Measurements from ENCODE around the gene ARHGAP18. TPM values are rescaled to one million over a fixed set of nuclear protein-coding genes. Genes with fewer than 3 reads are reported as not detected.

ARHGAP18 gene
- polyA plus RNA-seq, 3 donors: 31.9 to 40.5 (median 35.3) TPM

DNA sequence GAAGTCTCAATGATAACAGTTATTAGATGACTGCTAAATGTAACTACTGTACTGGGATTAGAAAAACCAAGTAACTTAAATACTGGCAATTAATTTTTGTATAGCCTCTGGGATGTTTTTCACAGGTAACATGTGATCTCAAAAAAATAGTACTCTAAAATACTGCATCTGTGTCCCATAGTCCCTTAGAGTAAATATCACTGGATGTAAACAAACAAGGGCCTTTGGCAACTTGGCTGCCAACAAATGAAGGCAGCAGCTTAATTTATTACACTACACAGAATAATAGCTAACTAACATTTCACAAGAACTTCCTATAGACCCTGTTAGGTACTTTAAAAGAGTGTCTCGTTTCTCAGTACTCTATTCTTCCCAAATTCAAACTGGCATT is 14.0 kb downstream of the ARHGAP18 start:
- no peak for DNase-seq

DNA sequence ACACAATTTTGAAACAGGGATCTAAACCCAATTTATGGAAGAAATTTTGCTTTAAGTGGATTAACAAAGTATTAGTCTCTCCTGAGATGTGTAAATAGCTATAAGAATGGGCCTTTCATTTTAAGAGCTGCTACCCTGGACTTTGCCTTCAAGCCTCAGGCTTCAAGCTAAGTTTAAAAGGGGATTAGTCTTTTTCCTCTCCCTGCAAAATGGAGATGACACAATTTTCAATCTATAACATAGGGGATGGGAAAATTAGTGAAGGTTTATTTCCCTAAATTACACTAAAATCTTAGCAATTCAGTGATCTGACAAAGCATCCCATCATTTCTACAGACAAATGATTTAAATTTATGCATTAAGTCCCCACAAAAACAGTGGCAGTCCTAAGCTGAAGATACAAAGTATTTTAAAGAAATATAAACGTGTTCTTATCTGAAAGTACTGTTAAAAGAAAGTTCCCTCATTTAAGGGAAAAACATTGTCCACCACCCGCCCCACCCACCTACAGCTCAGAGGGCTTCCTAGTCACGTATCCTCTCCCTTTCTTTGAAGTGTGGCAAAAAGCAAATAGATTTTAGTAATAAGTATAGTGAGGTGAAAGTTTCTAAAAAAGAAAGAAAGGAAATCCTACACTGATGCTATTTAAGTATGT is 14.5 kb downstream of the ARHGAP18 start:
- no peak for DNase-seq

DNA sequence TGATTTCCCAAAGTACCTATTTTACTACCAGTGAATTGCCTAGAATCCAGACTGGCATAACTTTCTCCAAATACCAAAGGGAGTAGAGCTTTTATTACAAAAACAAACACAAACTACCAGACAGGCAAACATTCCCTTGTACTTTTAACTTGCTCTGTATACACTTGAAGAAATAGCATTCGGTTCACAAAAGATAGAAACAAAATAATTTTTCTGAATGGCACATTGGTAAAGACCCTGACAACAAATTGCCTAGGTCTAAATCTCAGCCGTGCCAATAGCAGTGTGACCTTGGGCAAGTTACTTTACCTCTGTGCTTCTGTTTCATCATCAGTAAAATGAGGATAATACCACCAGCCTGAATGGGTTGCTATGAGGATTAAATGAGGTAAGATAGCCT is 15.9 kb downstream of the ARHGAP18 start:
- DNase-seq: no peak

DNA sequence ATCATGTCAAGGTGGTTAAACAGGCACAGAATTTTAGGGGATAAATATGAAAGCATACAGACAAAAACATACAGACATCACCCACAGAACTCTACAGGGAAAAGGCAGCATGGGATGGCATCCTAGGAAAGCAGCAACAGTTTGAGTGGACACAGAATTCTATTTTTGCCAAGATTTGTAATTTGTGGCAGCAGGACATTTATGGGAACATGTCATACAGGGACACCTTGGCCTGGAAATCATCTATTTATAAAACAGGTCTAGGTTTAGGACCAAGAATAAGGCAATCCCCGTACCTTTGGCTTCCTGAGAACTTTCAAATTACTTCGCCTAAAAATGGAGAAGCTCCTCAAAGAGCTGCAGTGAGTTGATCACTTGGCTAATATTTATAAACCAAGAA is 17.5 kb downstream of the ARHGAP18 start:
- no peak for DNase-seq

DNA sequence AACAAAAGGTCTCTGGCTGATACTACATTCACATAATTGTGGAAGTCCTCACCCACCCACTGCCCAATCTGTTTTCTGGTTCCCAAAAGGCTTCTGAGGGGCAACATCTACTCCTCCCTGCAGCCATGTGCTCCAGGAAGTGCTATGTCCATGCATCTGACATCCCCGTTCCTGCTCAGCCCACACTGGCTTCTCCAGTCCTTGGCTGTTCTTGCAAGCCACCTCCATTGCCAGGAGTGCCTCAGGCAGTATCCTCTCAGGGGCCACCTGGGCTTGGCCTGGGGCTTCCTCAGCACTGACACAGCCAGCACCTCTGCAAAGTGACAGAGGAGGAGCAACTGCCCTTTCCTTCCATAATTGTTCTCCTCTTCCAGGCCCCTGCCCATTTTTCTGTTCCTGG is 18.3 kb downstream of the ARHGAP18 start:
- DNase-seq: no peak

DNA sequence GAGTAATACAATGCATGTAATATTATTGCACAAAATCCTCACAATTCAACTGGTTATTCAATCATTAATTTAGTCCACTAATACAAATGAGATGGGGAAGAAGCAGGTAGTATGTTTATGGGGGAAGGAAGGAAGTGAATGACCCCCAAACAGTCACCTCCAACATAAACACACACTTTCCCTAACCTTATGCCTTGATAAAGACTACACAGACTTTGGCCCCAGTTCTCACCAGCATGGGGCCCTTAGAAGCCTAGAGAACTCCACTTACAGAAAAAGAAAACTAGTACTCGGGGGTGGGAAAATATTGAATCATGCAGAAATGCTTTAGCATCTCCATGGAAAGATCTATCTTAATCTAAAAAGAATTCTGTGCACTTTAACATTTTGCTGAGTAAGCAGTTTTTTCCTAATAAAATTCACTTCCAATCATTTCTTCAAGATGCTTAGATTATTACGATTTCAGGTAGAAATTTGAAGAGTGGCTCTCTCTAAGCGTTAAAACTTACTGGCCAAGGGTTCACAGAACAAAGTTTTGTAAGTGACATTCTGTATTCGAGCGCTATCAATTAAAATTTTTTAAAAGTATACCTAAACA is 18.8 kb downstream of the ARHGAP18 start:
- DNase-seq: no peak

DNA sequence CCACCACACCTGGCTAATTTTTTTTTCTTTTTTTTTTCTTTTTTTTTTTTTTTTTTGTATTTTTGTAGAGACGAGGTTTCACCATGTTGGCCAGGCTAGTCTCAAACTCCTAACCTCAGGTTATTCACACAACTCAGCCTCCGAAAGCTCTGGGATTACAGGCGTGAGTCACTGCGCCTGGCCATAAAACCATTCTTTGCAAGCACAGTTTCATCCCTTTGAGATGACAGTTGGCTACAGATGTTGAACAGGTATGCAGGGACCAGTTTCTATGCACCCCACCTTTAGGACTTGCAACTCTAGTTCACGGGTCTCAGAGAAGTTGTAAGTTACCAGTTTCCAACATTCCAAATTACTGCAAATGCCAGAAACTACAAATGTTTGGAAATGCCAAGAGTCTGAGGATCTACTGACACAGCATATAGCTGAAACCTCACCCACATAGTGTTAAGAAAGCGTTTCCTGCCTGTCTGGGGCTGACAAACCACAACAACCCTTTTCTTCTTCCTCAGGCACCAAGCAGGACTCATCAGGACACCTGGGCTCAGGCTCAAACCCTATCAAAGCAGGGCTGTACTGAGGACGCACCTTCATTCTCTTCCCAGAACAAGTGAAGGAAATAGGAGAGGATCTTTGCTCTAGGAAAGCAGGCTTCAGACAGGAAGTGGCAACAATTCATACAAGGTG is 22.9 kb downstream of the ARHGAP18 start:
- DNase-seq: no peak

DNA sequence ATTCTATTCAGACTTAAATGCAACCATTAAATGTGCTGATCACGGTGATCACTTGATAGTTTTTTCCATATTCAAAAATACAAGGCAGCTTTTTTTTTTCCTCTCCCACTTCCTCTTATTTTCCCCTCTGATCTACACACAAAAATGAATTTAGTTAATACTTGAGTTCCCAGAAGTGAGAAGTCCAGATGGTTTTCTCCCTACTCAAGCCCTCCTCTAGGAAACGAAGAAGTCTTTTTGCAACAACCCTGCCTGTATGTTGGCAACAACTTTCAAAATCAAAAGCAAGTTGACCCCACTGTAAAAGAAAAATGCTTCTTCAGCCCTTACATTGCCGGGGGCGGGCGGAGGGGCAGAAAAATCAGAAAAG is 24.3 kb downstream of the ARHGAP18 start:
- no peak for DNase-seq

DNA sequence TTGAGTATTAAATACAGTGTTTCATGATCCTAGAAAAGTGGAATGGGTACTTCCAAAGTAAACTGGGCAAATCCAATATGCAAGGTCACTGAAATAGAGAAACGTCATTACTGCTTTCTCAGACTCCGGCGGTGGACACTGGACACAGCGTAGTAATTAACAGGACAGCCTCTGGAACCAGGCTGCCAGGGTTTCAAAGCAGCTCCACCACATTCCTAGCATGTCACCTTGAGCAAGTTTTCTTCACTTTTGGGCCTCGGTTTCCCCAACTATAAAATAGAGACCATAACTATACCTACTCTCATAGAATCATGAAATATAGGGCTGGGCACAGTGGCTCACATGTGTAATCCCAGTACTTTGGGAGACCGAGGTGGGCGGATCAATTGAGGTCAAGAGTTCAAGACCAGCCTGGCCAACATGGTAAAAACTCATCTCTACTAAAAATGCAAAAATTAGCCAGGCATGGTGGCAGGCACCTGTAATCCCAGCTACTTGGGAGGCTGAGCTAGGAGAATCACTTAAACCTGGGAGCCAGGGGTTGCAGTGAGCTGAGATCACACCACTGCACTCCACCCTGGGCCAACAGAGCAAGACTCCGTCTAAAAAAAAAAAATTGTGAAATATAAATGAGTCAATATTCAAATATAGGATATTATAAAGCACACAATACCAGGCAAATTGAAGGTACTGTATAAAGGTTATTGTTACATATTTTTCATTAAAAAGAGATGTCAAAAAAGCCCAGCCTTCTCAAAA is 24.9 kb downstream of the ARHGAP18 start:
- DNase-seq: no peak

DNA sequence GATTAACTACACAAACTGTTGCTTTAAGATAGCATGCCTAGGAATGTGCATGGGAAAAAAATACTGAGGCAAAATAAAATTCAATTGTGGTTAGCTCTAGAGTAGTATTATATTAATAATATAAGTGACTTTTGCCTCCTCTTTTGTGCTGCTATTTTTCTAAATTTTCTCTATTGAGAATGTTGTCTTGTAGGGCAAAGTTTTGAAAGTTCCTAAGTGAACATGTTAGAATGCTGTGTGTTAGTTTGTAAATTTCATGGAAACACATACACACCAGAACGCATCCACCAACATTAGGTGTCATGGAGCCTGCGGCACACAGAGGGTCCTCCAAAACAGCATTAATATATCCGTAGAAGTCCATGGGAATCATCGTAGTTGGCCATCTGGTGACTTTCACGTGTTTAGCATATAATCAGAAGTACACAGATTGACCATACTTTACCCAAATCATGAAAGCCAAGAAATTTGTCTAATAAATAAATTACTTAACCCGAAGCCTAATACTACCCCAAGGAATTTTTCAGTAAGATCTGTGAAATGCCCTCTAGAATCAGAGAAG is 25.6 kb downstream of the ARHGAP18 start:
- no peak for DNase-seq

DNA sequence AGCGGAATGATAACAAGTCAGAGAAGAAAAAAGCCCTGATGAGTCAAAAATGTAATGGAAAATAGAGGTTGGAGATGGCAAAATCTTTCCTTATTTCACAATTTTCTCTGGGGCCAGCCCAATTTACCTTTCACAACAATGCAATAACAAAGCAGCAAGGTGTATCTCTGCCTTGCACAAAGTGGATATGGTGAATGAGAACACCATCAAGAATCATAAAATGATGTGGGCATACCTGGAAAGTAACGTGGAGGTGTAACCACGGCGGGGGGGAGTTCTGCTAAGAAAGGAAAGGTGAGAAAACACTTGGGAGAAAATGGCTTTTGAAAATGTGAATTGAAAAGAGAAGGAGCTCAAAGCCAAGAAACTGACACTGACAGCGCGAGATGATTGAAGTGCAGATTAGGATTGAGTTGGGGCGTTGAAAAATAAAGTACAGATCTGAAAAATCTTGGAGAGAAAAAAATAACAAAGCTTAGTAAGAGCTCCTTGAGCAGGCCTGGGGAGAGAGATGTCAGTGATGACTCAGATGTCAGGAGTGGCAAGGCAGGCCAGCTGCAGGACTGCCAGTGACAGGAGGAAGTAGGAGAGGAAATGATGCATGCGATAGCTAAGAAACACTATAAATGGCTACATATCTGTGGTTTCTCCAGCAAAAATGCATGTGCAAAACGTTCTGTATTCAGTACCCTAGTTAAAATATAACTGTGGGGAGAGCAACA is 26.2 kb downstream of the ARHGAP18 start:
- DNase-seq: peak; percentile 46

DNA sequence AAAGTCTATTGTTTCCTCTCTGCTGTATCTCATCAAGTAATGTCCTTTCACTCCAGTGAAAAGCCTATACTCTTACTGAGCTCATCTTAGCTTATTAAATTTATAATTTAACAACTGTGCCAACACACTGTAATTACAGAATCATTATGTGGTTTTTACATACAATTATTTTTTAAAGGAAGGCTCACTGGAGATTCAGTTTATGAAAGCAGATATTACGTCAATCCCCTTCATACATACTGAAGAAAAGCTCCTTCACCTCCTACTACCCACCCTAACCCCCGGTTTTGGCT is 28.1 kb downstream of the ARHGAP18 start:
- no peak for DNase-seq

DNA sequence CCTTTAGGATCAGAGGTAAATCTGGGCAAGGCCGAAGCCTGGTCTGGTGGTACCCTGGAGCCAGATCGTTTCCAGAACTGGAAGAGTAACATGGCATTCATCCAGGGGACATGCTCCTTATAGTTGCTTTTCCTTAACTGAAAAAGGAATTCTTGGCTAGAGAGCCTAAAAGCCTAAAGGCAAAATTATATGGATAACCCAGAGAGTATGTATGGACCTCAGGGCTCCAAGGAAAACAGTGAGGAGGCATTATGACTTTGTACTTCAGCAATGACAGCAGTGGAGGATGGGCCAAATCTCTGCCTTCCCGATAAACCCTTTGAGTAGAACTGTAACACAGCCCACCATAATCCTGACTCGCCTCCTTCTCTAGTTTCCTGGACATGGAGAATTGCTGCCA is 29.3 kb downstream of the ARHGAP18 start:
- DNase-seq: no peak

DNA sequence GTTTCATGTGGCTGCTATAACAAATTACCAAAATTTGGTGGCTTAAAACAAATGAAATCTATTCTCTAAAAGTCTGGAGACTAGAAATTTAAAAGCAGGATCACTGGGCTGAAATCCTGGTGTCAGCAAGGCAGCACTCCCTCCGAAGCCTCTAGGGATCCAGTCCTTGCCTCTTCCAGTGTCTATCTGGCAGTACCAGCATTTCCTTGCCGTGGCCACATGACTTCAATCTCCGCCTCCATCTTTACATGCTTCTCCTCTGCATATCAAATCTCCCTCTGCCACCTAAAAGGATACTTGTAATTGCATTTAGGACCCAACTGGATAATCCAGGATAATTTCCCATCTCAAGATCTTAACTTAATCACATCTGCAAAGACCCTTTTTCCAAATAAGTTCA is 30.2 kb downstream of the ARHGAP18 start:
- DNase-seq: no peak

DNA sequence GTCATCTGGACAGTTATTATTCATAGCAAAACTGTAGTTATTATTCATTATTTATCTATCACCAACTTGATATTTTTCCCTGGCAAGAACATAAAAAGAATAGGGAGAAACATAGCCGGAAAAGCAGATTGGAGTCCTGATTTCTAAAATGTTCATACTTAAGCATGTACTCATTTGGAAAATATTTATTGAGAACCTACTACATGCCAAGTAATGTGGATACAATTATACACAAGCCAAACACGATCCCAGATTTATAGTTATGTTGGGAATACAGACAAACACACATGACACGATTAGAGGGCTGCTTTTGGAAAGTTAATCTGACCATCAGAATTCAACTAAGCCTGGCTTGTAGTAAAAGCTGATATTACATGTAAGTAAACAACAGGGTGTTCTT is 30.7 kb downstream of the ARHGAP18 start:
- DNase-seq: no peak

DNA sequence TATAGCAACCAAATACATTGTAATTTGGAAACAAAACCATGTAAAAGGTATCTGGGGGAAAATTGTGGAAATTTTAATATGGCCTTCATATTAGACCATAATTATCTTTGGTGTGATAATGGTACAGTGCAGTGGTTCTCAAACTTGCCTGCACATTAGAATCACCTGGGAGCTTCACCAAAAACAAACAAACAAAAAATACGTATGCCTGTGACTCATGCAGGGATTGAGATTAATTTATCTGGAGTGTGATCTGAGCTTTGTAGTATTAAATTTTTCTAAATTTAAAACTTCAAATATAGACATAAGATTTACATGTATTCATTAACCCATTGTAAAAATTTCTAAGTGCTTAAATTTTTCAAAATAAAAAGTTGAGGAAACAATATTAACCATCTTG is 31.5 kb downstream of the ARHGAP18 start:
- no peak for DNase-seq

DNA sequence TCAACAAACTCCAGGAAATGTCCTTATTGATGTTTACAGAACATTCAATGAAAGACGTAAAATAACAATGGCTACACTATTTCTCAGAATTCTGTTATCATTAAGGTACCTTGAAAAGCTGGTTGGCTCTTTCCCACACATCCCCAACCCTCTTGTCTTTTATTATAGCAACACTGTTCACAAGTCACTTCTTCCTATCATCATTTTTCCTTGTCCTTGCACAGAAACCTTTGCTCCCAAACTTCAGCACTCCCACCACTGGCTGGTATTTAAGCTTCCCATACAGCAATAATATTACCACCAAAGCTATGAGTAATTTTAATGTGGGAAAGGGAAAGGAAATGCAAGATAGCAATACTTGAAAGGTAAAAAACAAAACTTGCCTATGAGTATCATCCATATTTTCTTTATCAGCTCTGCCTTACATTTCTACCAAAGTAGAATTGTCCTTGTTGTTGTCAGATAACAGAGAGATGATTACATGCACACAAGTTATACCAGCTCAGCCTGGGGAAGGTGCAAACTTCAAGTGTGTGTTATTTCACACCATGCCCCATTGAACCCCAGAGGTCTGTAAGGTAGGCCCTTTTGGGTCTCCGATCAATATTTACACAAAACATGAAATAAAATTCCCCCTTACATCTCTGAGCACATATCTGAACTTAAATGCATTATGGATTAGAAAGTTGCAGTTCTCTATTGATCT is 32.2 kb downstream of the ARHGAP18 start:
- DNase-seq: no peak

DNA sequence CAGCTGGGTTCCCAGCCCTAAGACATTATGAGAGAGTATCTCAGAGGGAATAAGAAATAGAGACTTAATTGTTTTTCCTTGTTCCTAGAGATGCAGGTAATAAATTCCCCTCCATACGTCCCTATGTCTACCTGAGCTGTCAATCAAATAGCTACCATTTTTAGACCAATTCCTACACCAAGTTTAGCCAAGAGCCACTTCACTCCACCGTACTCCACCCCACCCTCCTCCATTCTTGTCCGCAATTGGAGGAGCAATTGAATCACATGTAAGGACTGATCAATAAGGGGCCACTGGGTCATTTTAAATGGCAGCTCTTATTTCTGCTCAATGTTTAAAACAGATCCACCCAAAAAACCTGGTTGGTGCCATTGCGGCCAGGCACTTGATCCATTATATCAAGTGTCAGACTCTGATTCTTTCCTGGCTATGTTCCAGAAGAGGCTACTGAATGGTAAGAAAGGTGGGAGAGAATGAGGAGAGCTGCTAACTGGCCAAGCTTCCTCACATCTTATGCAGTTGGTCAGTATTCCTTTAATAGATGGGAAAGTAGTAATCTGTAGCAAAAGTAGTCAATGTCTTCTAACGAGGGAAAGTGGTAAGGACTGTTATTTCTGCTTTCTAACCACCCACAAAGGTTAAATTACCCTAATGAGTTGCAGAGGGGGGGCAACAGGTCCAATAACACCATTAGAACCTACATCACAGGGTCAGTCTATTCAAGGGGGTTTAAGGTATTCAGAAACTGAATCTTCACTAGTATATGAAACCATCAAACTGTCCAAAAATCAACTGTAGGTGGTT is 34.1 kb downstream of the ARHGAP18 start:
- DNase-seq: no peak

DNA sequence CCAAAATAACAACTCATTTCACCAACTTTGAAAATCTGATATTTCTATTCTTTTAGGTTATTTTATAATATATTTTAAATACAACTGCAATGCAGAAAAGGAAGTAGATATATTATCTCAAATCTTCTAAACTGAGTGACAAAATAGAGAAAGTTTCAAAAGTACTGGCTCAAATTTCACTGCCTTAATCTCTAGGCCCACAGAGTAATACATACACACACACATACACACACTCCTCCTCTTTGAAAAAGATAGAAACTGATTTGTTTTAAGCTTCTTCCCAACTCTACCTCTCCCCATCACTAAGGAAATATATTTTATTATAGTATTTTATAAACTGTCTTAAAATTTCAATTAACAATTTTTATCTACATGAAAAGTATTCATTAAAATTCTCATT is 36.2 kb downstream of the ARHGAP18 start:
- DNase-seq: no peak

DNA sequence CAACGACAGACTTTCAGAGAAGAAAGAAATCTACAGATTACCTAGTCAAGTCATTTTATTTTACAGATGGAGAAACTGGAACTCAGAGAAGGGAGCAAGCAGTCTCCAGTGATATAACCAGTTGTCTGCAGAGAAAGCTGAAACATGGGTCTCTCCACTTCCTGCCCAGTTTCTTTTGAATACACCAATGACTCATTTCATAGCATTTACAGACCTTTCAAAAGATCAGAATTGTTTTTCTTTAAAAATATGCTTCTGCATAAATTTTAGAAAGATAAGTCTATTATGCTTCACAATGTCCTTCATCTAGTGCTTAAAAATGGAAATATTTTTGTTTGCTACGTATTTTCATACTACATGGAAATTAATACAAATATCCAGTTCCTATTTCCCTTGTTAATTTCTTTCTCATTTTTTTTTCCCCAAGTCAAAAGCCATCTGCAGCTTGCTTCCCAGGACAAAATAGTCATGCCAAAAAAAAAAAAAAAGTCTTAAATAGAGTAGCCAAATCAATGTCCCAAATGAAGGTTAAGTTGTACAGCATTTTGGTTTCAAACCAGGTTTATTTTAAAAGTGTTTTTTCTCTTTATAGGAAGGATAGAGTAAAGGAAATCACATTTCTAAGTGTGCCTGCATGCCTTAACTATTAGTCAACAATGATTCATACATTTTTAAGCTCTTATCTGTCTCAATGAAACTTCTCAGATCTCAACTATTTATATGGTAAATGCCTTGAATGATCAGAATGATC is 36.9 kb downstream of the ARHGAP18 start:
- no peak for DNase-seq
